HG03342 (cell line): ENCODE results near the gene ADGRF1.
"Not testable (repeated sequence)": the region's sequence is repeated elsewhere in the genome, so short reads cannot be mapped to it uniquely, and the experiment has no call there.

Experiments used
- ATAC-seq: cut with Tn5 transposase; IDR thresholded peaks from one replicate; pipeline ENCODE4 v1.9.1; 2021; ENCODE audit warnings: mild to moderate bottlenecking, moderate library complexity; ENCODE audit not compliant: unreplicated experiment

The ADGRF1 gene

DNA sequence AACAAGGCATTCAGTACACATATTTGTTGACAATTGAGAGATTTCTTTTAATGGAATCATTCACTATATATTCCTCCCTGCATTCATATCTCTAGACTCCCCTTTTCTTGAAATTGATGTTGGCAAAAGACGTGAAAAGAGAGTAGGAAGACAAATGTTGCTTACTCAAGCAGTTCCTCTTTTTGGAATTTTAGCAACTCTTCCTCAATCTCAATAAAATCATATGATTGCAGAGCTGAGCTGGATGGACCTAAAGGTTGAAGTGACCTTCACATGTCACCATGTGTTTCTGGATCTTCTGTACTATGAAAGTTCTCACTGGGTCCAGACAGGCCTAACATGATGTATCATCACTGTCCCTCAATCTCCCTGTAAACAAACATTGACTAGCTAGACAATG, 18.6 kb downstream of the ADGRF1 start:
- ATAC-seq = no peak

DNA sequence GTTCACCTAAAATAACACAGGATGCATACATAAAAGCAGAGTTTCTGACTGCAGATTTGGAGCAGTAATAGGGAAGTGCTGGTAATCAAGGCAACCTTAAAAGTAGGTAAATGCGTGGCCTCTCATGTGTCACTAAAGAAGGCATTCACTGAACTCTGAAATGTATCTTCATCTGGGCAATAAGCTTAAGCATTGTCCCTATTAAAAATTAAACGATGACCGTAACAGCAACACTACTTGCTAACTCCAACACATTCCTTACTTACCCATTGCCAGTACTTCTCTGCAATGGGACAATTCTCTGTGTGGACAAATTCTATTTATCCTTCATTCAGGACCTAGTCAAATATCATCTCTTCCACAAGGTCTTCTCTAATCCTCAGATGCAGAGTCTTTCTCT, 19.9 kb downstream of the ADGRF1 start:
- no peak for ATAC-seq

DNA sequence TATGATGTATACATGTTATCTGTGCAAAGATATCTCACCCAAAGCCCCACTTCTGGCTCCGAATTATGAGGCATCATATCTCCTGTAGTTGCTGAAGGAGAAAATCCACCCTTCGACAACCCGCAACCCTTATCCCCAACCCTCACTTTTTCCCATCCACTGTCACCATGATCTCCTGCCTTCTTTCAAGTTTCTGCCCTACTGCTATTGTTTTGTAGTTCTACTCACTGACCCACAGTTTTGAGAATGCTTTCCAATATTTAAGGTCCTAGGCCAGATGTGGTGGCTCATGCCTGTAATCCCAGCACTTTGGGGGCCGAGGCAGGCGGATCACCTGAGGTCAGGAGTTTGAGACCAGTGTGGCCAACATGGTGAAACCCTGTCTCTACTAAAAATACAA, 22.2 kb downstream of the ADGRF1 start:
- no peak for ATAC-seq

GRCh38 chr6:47016909-47017308, 25.2 kb downstream of the ADGRF1 start:
- no peak for ATAC-seq

DNA sequence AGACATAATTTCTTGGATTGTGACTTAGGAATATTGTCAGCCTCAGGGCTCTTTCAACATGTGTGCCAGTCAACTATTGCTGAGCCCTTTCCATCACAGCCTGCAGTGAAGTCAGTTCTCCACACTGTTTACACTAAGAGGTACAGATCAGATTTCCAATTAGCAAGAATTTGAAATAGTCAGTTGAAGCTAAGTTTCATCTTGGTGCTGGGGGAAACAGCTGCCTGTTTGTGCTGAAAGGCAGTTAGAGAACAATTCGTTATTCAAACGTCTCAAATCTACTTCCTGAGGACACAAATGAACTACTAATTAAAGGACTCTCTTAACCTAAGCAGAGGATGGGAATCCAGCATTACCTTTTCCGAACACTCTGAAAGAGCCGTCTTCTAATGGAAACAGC, 25.9 kb downstream of the ADGRF1 start:
- ATAC-seq = no peak

DNA sequence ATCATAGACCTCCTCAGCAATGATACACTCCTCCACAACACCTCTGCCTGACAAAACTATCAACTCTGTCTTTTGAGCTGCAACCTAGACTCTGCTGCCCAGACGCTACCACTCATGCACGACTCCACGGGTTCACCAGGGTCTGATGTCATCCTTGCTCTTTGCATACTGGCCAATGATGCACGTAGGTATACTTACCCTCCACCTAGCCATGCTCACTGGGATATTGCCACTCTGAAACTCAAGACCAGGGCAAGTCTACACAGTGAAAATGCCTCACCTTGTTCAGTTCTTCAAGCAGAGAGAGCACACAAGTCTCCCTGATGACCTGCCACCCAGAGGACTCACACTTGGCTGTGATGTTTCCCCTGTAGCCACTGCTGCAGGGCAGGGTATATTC, 27.7 kb downstream of the ADGRF1 start:
- ATAC-seq = no peak

- ATAC-seq = no peak
Observed at GRCh38 chr6:47009583-47009982, 32.5 kb downstream of the ADGRF1 start.

GRCh38 chr6:47008397-47008763, 33.8 kb downstream of the ADGRF1 start:
- no peak for ATAC-seq

DNA sequence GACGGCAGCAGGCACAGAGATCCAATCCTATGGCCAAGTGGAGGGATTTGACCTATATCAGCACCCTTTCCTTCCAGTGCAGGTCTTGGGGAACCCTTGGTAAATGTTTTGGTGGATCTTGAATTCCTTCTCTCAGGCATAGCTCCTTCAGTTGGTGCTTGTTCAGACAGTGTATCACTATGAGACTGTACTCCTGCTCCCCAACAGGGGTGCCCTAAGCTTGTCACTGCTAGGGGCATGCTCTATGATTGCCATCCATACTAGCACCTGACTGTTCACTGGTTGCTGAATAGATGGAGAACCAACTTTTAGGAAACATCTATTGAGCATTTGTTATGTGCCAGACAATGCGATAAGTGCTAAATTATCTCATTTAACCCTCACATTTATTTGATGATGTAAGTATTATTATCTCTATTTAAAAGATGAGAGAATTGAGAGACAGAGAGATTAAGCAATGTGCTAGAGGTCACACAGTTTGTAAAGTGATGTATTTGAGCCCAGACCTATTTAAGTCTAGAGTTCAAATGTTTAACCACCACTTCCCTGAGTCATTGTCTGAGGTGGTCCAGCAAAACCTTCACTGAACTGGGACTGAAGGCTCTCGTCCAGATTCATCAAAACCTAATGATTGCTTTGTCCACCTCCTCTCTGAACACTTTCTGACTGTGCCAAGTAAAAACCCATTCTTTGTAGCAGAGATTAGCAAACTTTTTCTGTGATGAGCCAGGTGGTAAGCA, 34.3 kb downstream of the ADGRF1 start:
- no peak for ATAC-seq

DNA sequence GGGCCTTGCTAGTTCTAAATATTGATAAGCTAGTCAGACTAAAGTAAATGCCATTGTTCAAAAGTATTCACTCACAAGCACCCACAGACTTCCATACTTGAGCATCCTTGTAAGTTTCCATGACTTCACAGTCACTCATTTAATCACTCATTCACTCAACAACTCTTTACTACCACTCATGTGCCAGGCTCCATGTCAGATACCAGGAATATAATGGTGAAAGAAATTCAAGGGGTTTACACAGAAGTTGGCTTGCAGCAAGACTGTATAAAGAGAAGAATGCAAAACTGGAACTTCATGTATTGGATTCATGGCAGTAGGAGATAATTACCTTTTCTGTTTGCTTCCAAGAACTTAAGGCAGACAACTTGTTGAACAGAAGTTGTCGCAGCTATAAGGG, 36.6 kb downstream of the ADGRF1 start:
- no peak for ATAC-seq

DNA sequence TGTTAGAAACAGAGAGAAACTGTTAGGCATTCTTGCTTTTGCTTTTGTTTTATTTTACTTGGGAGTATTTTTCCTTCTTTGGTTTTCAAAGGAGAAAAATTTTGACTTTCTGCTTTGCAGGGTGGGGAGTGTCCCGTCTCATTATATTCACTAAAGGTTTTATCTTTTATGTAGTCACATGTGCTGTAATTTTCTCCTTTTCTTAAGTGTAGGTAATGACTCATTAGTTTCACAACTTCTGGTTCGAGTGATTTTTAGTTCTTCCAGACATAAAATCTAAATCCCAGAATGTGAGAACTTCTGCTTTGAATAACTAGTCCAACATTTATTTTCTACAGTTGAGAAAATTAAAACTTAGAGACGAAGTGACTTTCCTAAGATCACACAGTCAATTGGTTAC, 37.7 kb downstream of the ADGRF1 start:
- ATAC-seq = no peak

DNA sequence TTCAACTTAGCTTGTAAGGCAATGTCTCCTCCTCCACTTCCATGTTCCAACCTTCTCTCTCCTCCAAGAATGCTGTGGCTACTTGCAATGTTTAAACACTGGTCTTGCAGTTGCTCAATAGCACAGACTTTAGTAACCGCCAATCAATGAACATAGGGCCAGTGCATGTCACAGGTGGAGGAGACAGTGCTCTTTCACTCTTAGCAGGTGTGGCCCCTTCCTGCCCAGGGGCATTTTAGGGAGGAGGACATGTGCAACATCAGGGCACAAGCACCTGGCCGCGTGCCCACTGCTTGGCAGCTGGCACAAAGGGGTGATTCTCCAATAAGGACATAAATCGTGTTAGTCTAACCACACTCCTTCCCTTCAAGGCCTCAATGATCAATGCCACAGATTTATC, 41.3 kb downstream of the ADGRF1 start:
- ATAC-seq = no peak

DNA sequence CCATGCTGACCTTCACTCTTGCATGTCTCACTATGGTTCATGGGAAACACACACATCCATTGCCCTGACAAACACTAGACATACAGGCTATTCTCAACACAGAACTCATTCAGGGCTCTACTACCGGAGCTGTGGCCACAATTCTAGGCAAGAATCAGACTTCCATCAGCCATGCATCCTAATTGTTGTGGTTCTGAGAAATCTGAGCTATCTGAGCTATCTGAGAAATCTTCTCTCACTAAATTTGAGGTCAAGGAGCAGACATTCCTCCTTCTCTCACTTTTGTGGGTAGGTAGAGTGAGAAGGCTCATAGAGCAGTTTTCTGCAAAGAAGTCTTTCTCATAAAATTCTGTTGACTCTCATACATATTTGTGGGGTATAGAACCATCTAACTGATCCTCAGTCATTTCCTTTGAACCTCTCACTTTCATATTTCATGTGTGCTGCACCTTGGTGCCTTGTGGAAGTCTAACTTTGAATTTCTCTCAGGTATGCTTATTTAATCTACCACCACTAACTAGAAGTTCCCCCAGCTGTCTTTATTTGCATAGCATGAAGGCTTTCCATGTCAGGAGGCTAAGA, 43.6 kb downstream of the ADGRF1 start:
- no peak for ATAC-seq

GRCh38 chr6:46997646-46998045, 44.5 kb downstream of the ADGRF1 start:
- ATAC-seq = no peak

- no peak for ATAC-seq
Observed at GRCh38 chr6:46996860-46997641, 45.1 kb downstream of the ADGRF1 start.

DNA sequence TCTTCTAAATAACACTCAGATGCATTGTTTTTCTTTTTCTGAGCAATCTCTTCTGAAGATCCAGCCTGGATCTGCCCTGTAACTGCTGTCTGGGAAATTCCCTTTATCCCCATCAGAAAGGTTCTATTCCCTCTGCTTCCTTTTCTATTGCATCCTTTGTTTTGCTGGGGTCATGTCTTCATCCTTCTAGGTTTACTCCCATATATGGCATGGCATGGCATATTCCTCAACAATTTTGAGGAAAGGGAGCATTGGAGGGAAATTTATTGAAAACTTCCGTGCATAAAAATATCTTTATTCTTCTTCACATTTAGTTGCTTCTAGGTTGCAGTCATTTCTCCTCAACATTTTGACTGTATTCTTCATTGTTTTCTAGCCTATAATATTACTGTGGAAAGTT, 47.2 kb downstream of the ADGRF1 start:
- no peak for ATAC-seq

GRCh38 chr6:46993846-46994245, 48.3 kb downstream of the ADGRF1 start:
- no peak for ATAC-seq

- ATAC-seq = not testable (repeated sequence)
Observed at GRCh38 chr6:46992391-46992790, 49.7 kb downstream of the ADGRF1 start.

DNA sequence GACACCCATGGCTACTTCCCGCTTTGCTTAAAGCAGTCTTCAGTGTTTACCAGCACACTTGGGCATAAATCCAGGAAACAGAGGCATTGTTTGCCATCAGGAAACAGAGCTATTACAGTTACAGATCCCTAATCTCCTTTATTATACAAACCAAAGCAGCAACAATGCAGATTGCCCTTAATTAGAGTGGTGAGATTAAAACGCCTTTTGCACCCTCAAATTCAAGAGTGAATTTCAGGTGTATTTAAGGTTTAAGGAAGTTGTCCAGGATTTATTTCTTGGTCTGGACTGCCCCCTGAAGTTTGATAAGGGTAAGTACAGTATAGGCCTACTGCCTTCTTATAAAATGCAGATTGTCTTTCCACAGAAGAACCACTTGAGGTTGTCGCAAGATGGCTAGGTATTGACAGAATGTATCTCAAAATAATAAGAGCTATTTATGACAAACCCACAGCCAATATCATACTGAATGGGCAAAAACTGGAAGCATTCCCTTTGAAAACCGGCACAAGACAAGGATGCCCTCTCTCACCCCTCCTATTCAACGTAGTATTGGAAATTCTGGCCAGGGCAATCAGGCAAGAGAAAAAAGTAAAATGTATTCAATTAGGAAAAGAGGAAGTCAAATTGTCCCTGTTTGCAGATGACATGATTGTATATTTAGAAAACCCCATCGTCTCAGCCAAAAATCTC, 51.2 kb downstream of the ADGRF1 start:
- not testable (repeated sequence) for ATAC-seq

- ATAC-seq = no peak
Observed at GRCh38 chr6:46990031-46990644, 52.0 kb downstream of the ADGRF1 start.

- ATAC-seq = no peak
Observed at GRCh38 chr6:46989398-46989797, 52.7 kb downstream of the ADGRF1 start.
